ENCODE data around the gene KLK10.

The KLK10 gene

DNA sequence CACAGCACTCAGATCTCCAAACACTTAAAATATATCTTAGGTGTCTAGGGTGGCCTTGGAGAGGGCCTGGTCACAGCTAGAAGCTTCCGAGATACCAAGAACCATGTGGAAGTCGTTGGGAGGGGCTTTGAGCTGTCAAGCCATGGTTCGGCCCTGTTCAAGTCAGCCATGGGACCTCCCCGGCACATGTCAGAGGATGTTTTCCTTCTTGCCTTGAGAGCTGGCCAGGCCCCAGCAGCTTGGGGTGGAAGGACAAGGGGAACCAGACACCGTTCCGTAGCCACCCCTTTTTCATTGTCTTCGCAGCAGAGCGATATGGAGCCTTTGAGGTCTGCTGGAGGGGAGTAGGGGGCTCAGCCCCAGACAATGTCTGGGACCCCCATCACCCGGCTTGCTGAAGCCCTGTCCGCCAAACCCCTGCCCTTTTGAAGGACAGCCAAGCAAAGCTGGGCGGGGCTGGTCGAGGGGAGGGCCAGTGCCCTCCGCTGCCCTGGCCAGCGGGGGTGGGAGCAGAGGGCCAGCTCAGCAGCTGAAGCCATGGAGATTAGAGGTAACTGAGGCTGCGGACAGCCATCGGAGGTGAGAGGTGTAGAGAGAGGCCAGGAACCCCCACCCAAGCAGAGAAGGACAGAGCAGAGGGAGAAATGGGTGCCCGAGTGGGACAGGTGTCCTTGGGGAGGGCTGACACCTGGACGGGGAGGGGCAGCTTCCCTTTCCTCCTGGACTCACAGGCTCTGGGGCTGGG lies 6.5 kb upstream of the KLK10 start:
- no peak for DNase-seq

DNA sequence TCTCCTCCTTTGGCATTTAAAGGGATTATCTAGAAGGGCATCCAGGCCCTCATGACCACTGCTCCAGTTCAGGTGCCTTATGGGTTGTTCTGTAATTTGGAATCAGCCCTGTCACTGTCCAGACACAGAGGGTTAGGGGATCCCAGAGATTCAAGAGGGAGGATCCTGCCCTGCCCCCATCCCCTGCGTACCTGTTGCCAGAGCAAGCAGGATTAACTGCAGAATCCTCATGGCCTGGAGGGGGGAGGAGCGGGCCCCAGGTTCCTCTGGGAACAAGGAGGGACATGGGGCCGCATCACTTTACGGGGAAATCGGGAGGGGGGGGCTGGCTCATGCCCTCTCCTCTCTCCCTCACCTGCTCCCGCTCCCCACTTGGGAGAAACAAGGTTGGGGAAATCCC lies 5.9 kb upstream of the KLK10 start:
- DNase-seq, result no peak

DNA sequence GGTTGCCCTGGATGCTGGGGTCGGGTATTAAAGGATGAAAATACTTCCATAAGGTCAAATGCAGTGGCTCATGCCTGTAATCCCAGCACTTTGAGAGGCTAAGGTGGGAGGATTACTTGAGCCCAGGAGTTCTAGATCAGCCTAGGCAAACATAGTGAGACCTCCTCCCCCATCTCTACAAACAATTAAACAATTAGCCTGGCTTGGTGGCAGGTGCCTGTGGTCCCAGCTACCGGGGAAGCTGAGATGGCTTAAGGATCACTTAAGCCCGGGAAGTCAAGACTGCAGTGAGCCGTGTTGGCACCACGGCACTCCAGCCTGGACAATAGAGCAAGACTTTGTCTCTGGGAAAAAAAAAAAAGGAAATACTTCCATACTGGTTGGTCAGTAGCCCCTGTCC lies 5.4 kb upstream of the KLK10 start:
- DNase-seq, result no peak

DNA sequence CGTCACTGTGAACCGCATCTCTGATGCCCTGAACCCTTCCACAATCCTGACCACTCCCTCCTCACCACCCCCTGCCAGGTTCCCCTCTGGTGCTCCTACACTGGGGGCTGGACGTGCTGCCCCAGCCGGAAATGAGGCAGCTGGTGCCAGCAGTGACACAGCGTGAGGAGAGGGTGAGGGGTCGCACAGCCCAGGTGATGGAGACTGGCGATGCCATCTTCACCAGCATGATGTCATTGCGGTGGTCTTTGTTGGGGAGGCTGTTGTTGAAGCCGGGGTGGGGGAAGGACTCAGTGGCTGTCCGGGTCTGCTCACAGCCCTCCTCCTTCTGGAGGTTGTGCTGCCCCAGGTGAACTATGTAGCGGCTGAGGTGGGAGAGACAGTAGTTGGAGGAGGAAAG lies 4.4 kb upstream of the KLK10 start:
- DNase-seq, result no peak

DNA sequence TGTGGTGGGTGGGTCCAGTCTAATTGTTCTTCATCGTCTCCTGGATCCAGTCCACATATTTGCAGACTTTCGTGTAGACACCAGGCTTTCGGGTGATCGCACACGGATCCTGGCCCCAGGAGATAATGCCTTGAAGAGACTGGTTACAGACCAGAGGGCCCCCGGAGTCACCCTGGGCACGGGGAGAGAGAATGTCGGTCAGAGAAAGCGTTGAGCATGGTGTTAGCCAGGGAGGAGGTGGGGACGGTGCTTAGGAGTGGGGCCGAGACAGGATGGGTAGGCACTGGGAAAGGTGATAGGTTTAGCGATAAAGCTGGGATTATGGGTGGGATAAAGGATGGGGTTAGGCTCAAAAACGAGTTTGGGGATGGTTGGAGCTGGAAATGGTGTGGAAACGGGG lies 3.0 kb upstream of the KLK10 start:
- no peak for DNase-seq

DNA sequence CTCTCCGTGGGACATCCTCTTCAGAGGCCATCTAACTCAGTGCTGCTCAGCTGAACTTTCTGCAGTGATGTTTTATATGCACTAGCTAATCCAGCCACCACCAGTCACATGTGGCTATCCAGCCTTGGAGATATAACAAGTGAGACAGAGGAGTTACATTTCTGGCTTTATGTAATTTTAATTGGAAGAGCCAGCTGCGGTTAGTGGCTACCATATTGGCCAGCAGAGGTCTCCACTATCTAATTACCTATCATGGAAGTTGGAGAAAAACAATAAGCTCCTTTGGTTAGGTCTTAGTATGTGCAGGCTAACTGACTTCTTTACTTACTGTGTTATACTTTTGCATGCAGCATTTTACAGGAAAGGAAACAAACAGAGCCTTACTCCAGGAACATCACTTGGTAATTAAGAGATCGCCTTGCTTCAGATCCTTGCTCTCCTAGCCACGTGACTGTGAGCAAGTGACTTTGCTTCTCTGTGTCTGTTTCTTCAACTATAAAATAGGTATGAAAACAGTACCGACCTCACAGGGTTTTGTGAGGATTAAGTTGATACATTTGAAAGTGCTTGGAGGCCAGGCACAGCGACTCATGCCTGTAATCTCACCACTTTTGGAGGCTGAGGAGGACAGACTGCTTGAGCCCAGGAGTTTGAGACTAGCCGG lies 1.6 kb upstream of the KLK10 start:
- peak in 1 of 2 donors; percentile 26 for DNase-seq

DNA sequence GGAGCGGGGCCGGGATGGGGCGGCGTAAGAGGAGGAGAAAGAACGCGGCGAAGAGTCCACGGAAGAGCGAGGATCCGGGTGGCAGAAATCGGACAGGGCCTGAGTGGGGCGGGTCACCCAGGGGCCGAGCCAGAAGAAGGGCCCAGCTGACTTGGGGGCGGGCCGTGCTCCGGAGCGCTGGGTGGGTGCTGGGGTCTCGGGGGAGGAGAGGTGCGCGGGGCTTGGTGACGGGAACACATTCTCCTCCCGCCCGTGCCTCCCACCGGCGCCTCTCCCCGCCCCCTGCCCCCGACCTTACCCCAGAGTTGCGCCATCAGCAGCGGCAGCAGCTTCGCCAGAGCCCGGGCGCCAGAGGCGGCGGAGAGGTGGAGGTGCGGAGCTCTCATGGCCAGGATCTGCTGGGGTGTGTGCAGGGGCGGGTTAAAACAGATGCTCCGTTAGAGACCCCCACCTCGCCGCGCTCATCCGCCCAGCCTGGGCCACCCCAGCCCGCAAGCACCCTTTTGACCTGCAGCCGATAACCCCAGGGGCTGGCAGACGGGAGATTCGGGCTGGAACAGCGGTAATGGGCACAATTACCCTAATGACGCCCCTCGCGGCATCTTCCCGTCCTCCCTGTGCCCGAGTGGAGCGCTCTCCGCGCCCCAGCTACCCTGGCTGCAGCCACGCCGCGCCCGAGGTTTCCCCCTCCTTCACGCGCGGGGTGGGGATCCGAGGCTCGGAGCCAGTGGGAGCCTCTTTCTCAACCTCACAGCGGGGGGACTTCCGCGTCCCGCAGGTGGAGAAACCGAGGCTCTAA lies 565 bp downstream of the KLK10 start:
- DNase-seq, result no peak

DNA sequence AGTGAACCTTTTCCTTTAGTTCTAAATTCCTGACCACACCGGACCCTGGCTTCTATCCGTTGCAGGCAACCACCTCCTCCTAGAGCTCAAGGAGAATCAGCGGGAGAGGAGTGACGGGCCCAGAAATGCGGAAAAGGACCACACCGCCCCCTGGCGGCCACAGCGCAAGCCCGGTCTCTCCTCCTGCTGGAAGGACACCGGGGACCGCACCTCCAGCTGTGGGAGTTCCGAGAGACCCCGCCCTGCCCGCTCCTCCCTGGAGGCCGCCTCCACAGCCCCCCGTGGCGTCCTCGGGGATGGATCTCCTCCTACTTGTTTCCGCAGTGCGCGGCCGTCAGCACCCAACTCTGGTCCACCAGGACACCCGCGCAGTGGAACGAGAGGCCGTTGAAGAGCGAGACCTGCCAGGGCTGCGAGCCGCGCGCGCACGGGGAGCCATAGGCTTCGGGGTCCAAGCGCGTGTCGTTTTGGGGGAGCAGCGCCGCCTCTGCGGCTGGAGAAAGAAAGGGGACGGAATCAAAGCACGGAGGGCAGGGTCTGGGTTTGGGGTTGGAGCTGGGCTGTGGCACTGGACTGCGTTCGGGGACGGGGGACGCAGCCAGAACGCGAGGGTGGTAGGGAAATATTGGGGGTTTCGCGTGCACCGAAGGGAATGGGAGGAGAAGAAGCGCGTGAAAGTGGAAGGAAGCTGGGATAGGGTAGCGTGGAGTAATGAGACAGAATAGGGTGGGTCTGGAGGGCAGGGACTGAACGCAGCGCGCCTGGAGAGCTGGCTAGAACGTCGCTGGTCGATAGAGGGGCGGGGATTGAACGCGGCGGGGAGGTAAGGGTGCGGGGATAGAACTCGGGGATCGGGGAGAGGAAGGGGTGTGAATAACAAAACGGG lies 2.5 kb downstream of the KLK10 start:
- DNase-seq, result peak; percentile 23 to 49

DNA sequence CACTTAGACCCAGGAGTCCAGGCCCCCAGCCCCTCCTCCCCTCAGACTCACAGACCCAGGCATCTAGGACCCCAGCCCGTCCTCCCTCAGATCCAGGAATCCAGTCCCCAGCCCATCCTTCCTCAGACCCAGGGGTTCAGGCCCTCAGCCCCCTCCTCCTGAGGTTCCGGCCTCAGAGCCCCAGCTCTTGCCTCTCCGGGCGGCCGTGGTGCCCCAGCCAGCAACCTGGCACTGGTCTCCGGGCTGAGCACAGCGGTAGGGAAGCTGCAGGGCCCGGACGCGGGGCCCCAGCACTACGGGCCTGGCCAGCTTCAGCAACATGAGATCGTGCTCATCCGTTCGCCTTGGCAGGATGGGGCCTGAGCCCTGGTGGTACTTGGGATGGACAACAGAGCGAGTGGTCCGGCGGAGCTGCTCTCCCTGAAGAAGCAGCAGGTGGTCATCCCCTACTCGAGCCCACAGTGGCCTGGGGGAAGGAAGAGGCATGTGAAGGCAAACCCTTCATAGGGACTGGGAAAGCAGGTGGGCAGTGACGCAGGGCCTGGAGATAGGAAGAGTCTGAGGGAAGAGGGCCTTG lies 3.7 kb downstream of the KLK10 start:
- DNase-seq, result no peak

DNA sequence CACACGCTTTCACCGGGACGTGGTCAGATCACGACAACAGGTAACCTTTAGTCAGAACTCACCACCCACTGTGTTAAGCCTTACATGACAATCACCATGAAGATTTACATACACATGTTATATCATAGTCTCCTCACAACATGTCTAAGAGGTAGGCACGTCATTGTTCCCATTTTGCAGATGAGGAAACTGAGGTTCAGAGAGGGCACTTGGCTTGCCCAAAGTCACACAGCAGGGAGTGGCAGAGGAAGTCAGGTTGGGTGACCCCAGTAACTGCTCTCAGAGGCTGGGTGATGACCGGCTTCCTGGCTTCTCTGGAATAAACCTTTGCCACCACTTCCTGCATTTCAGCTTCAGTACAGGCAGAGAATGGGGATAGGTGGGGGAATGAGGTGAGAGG lies 5.3 kb downstream of the KLK10 start:
- DNase-seq, result no peak

DNA sequence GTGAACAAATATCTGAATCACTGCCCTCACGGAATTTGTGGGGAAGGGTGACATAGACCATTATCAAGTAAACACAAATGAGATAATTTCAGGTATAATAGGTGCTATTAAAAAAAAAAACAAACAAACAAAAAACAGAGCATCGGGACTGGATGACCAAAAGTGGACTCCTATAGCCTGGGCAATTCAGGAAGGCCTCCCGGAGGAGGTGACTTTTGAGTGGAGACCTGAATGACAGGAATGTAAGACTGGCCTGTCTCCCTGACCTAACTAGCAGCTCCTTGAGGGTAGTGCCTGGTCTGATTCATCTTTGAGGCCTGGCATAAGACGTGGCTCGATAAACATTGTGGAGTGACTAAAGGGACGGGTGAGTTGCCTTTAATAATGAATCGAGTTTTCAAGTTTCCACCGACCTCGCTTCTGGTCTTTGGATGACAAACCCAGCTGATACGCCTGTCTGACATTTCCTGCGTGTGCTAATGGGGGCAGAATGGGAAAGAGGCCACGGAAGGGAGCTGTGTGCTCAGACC lies 6.8 kb downstream of the KLK10 start:
- no peak for DNase-seq

DNA sequence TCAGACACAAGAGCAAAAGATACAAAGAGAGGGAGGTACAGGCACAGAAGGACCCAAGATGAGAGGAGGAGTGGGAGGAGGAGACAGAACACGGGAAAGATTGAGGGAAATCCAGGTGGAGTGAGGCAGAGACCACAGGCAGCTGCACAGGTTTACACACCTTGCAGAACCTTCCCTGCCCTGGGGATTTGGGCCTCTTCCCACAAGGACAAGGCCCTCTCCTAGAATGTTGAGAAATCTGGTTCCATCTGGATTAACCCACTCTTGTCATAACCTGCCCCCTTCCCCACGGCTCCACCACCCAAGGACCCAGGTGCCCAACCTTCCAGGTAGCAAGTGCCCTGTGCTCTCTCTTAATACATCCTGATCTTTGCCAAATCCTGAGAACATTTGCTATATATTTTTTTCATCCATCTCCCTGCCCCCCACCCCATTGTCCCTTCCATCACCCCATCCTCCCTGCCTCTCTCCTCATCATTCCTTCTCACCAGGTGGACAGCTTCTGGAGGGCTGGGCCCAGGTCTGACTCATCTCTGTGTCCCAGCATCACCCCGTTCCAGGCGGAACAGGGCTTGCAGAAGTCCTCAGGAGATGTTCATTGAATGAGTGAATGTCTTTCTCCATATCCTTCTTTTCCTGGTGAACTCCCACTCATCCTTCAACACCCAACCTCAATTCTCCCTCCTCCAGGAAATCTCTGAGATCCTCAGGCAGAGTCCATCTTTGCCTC lies 9.3 kb downstream of the KLK10 start:
- DNase-seq, result no peak

DNA sequence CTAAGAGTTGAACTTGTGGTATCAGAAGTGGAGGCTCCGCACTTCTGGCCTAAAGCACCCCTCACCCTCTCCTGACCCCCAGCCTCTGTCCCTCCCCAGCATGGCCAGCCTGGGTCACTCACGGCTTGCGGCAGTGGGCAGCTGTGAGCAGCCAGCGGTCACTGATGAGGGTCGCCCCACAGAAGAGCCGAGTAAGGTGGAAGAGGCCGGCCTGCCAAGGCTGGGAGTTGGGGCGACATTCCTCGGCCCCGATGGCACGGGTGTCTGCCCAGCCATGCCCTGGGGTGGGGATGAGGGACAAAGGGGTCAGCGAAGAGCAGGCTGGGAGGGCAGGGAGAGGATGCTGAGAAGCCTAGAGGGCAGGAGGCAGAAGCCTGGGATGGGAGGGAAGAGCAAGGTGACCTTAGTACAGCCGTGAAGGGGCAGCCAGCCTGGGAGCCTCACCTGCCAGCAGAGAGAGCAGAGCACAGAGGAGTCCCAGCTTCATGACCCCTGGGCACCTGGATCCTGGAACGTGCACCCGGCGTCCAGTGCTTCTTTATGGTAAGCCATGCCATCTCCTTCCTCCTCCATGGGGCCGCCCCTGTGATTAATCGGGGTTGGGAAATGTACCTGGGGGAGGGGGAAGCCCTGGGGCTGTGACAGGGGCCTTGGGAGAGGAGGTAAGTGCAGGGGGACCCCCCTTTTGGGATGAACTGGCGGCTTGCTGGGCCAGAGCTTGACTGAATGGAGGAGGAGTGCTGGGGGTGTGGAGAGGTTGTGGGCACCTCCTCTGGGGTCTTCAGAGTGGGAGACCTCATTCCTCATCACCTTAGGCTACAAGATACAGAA lies 10.2 kb downstream of the KLK10 start:
- DNase-seq, result no peak

DNA sequence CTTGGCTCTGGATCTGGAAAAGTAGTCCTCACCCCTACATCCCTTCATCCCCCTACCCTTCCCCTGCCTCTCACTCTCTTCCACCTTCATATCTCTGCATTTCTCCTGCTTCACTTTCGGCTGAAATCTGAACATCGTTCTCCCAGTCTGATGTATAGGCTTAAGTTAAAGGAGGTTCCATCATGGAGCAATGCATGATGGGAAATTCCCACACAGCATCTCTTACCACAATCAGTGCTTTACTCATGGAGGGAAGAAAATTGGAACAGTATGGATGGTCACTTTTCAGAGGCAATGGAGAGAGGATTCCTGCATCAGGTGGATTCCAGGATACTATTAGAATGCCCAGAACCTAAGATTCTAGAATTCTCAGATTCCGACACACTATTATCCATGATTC lies 12.0 kb downstream of the KLK10 start:
- DNase-seq, result no peak

DNA sequence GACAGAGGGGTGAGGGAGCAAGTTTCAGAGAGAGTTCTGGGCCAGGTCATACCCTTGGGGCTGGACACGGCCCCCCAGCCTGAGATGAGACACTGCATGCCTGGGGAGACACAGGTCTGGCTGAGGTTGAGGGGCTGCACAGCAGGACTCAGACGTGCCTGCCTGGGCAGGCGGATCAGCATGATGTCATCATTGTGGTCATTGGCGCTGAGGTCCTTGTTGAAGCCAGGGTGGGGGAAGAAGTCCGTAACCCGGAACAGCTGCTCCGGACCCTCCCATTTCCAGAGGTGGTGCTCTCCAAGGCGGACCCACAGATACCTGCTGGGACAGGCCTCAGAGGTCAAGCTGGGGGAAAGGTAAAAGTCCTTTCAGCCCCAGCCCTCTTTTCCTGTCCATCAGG lies 13.1 kb downstream of the KLK10 start:
- no peak for DNase-seq

DNA sequence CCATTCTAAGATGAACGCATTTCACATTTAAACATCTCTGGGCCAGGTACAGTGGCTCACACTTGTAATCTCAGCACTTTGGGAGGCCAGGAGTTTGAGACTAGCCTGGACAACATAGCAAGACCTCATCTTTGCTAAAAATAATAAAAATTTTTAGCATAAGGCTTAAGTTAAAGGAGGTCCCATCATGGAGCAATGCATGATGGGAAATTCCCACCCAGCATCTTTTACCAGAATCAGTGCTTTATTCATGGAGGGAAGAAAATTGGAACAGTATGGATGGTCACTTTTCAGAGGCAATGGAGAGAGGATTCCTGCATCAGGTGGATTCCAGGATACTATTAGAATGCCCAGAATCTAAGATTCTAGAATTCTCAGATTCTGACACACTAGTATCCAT lies 14.3 kb downstream of the KLK10 start:
- DNase-seq, result no peak

DNA sequence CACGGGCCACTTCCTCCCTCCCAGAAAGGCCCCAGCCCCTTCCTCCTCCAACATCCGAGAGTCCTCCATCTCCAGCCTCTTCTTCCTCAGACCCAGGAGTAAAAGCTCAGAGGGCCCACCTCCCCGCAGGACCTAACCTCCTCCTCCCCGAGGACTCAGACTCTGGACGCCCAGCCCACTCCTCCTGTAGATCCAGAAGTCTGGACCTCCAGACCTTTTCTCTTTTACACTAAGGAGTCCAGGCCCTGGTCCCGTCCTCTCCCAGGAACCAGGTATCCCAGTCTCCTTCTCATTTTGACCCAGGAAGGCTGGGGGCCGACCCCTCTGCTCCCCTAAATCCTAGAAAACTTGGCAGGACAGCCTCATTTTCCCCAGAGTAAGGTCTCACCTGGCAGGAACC lies 16.2 kb downstream of the KLK10 start:
- DNase-seq, result no peak

DNA sequence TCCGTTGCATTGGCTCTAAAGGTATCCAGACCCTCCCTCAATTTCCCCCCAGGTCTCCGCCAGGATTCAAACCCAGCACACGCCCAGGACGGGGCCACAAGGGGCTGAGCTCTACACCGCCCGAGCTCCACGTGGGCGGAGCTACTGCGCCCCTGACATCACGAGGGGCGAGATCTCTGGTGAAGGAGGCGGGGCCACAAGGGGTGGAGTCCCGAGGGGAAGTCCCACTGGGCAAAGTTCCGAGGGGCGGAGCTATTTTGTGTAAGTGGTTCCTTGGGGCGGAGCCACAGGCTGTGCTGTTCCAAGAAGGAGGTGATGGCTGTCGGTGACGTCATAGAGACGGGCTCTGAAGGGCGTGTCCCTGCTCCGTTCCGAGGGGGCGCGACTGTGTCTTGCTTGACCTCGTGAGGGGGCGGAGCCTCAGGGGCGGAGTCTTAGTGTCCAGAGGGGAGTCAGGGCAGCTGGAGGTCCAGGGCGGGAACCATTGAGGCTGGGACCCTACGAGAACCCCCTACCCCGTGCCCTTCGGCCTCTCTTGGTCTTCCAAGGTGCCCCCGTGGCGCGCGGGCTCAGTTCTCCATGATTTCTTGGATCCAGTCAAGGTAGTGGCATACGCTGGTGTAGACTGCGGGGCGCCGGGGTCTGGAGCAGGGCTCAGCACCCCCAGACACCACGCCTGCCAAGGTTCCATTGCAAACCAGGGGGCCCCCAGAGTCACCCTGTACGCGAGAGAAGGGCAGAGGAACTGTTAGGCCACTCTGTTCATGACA lies 16.8 kb downstream of the KLK10 start:
- peak in 1 of 2 donors; percentile 22 for DNase-seq

DNA sequence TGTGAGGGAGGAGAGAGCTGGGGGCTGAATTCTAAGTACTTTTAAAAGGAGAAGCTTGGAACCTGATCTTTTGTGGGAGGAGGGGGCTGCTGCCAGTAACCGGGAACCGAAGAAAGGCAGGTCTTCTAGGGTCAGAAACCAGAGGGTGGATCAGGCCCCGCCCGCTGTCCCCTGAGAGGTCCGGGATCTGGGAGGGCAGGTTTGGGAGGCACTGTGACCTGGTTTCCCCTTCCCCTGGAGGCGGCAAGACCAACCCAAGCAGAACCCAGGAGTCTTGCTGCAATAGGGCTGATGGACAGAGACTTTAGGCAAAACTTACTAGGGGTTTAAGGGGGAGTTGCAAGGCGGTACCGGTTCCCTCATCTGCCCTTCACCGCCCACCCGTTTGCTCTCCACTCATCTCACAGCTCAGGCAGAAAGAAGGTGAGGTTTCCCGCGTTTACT lies 17.4 kb downstream of the KLK10 start:
- no peak for DNase-seq

DNA sequence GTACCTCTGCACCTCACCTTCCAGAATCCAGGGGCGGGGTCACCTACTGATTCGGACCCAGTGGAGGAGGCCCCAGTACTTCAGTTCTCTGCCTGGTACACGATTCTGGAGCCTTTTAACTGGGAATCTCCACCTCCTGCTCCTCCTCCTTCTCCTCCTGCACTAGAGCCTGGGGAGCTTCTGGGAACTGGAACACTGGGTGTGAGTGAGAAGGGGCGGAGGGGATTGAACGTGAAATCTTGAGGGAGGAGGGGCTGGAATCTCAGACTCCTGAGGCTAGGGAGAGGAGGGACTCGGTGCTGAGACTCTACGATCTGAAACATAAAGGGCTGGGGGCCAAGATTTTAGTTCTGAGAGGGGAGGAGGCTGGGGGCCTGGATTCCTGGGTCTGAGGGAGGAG lies 18.0 kb downstream of the KLK10 start, which contains the start of gene KLK8:
Gene KLK8, minus strand, starts transcription at position 90 of the 400 bp plus-strand sequence. CDS start 437 bp downstream, outside the sequence.
- no peak for DNase-seq
